Hepatocyte (in vitro differentiated cells): ENCODE data around the gene ADTRP. TPM values are rescaled to one million over a fixed set of nuclear protein-coding genes. Genes with fewer than 3 reads are reported as not detected.

Experiments used
- DNase-seq: peaks from one replicate; pipeline ENCODE4 v3.0.0-alpha.2; 2016; ENCODE audit warnings: low spot score
- H2AFZ ChIP-seq: fragments of 200-600 bp; sonication (generic); 2 replicates; pipeline ENCODE4 v1.6.0; 2016; ENCODE audit warnings: antibody characterized with exemption, mild to moderate bottlenecking
- H3K27ac ChIP-seq: fragments of 200-600 bp; sonication (generic); 2 replicates; pipeline ENCODE4 v1.5.1; 2016; ENCODE audit warnings: mild to moderate bottlenecking
- H3K27me3 ChIP-seq: fragments of 200-600 bp; sonication (generic); 2 replicates; pipeline ENCODE4 v1.6.1; 2016
- H3K36me3 ChIP-seq: fragments of 200-600 bp; sonication (generic); replicated peaks from 2 replicates; pipeline ENCODE4 v1.5.1; 2016; ENCODE audit warnings: low read depth; ENCODE audit not compliant: insufficient read depth
- H3K4me1 ChIP-seq: fragments of 200-600 bp; sonication (generic); 2 replicates; pipeline ENCODE4 v1.5.1; 2016; ENCODE audit warnings: mild to moderate bottlenecking, moderate library complexity; ENCODE audit not compliant: insufficient read depth
- H3K4me2 ChIP-seq: fragments of 200-600 bp; sonication (generic); 2 replicates; pipeline ENCODE4 v1.6.0; 2016
- H3K4me3 ChIP-seq: fragments of 200-600 bp; sonication (generic); 2 replicates; pipeline ENCODE4 v1.5.1; 2016; ENCODE audit warnings: mild to moderate bottlenecking
- H3K79me2 ChIP-seq: fragments of 200-600 bp; sonication (generic); 2 replicates; pipeline ENCODE4 v1.6.0; 2017; ENCODE audit warnings: mild to moderate bottlenecking
- H3K9me2 ChIP-seq: fragments of 200-600 bp; sonication (generic); replicated peaks from 2 replicates; pipeline ENCODE4 v1.6.0; 2017; ENCODE audit warnings: mild to moderate bottlenecking; ENCODE audit not compliant: insufficient read depth
- H3K9me3 ChIP-seq: fragments of 200-600 bp; sonication (generic); 2 replicates; pipeline ENCODE4 v1.5.1; 2016; ENCODE audit warnings: low read depth, mild to moderate bottlenecking
- H4K20me1 ChIP-seq: fragments of 200-600 bp; sonication (generic); 2 replicates; pipeline ENCODE4 v1.6.0; 2016; ENCODE audit warnings: mild to moderate bottlenecking; ENCODE audit not compliant: insufficient read depth, poor library complexity, severe bottlenecking
- CTCF ChIP-seq: fragments of 200-600 bp; sonication (generic); IDR thresholded peaks from 2 replicates; pipeline ENCODE4 v1.5.1; 2016; ENCODE audit warnings: antibody characterized with exemption, mild to moderate bottlenecking; ENCODE audit not compliant: poor library complexity
- EZH2 ChIP-seq: fragments of 200-600 bp; sonication (generic); IDR thresholded peaks from 2 replicates; pipeline ENCODE4 v1.6.1; 2016; ENCODE audit warnings: antibody characterized with exemption, mild to moderate bottlenecking, borderline replicate concordance
- EZH2phosphoT487 ChIP-seq: fragments of 200-600 bp; sonication (generic); IDR thresholded peaks from one replicate; pipeline ENCODE4 v1.6.1; 2018; ENCODE audit warnings: antibody characterized with exemption, mild to moderate bottlenecking, low read depth, moderate library complexity; ENCODE audit not compliant: unreplicated experiment, severe bottlenecking
- WGBS: methylation state at CpG from one replicate; pipeline ENCODE4 v1.1.6; 2016; ENCODE audit warnings: low lambda C conversion rate; ENCODE audit errors: missing lambda C conversion rate; 5-methylcytosine and 5-hydroxymethylcytosine counted together
- polyA plus RNA-seq: library from polyadenylated mRNA; unstranded; fragments of >200 nt; fragmentation: Nextera tagmentation; extraction: Ambion mirVana; gene quantifications from 2 replicates; pipeline ENCODE4 v1.2.1, GENCODE V29; 2016
- total RNA-seq: library from RNA; depleted of rRNA; stranded (reverse); fragments of >200 nt; gene quantifications from 2 replicates; pipeline ENCODE4 v1.2.3, GENCODE V29; 2014

ADTRP gene
- total and polyA plus RNA-seq, 2 experiments from 2014 or later: 4.1 to 9.8 TPM

GRCh38 chr6:11791354-11792107 is 12.9 kb upstream of the ADTRP start:
- H3K4me3 ChIP-seq: no peak overlapping the region
- H3K27ac ChIP-seq: no peak overlapping the region
- no peak overlapping the region for H3K4me2 ChIP-seq
- no peak for TF ChIP-seq EZH2phosphoT487
- no peak for TF ChIP-seq CTCF
- TF ChIP-seq EZH2: no peak
- 87% methylated on average over 8 of the region's 8 CpGs for WGBS
- no peaks in the 10 kb centered on the region for H3K9me3 ChIP-seq
- H2AFZ ChIP-seq: no peak overlapping the region
- H3K79me2 ChIP-seq: no peaks in the 10 kb centered on the region
- no peaks in the 10 kb centered on the region for H3K9me2 ChIP-seq
- no peaks in the 10 kb centered on the region for H3K36me3 ChIP-seq
- peaks cover 8% of the 10 kb centered on the region for H3K4me1 ChIP-seq
- no peaks in the 10 kb centered on the region for H3K27me3 ChIP-seq
- no peak for DNase-seq
- no peaks in the 10 kb centered on the region for H4K20me1 ChIP-seq

- no peaks in the 10 kb centered on the region for H3K9me3 ChIP-seq
- H3K4me1 ChIP-seq: peaks cover 8% of the 10 kb centered on the region
- no peaks in the 10 kb centered on the region for H3K36me3 ChIP-seq
- H4K20me1 ChIP-seq: no peaks in the 10 kb centered on the region
- H3K4me2 ChIP-seq: no peak overlapping the region
- no peaks in the 10 kb centered on the region for H3K9me2 ChIP-seq
- no peak overlapping the region for H3K27ac ChIP-seq
- WGBS: 88% methylated on average over 5 of the region's 5 CpGs
- DNase-seq: no peak
- TF ChIP-seq CTCF (no peak), EZH2 (no peak), EZH2phosphoT487 (no peak)
- no peaks in the 10 kb centered on the region for H3K79me2 ChIP-seq
- no peak overlapping the region for H2AFZ ChIP-seq
- H3K27me3 ChIP-seq: no peaks in the 10 kb centered on the region
- no peak overlapping the region for H3K4me3 ChIP-seq
Measured at GRCh38 chr6:11789744-11790143, 11.1 kb upstream of the ADTRP start.

- Histone ChIP-seq H3K79me2 (no peaks in the 10 kb centered on the region), H3K9me2 (no peaks in the 10 kb centered on the region), H3K27ac (no peak overlapping the region), H4K20me1 (no peaks in the 10 kb centered on the region), H3K9me3 (no peaks in the 10 kb centered on the region), H2AFZ (no peak overlapping the region), H3K27me3 (no peaks in the 10 kb centered on the region), H3K4me3 (no peak overlapping the region), H3K4me2 (no peak overlapping the region), H3K4me1 (peaks cover 8% of the 10 kb centered on the region), H3K36me3 (no peaks in the 10 kb centered on the region)
- no peak for DNase-seq
- WGBS: 91% methylated on average over 4 of the region's 4 CpGs
- no peak for TF ChIP-seq CTCF
- no peak for TF ChIP-seq EZH2phosphoT487
- no peak for TF ChIP-seq EZH2
Measured at GRCh38 chr6:11788043-11788442, 9.4 kb upstream of the ADTRP start.
